ENCODE results near the gene JAKMIP3. TPM values are rescaled to one million over a fixed set of nuclear protein-coding genes. Genes with fewer than 3 reads are reported as not detected.
A peak's percentile ranks its signal among the peaks of the same experiment; 100 is the strongest.

Gene JAKMIP3
- total RNA-seq, 2 experiments from 2014 or later, result 0.40 to 0.52 TPM

- Mint-ChIP-seq H3K9me3 (no peaks in the 10 kb centered on the region), H3K27me3 (ENCODE audit: low read depth) (peaks cover 4% of the 10 kb centered on the region), H3K4me3 (no peak overlapping the region), H3K27ac (no peak overlapping the region), H3K4me1 (ENCODE audit: low read depth) (peaks cover 6% of the 10 kb centered on the region), H3K36me3 (ENCODE audit: low read depth) (no peaks in the 10 kb centered on the region)
- CTCF ChIA-PET, result no interaction called here
- intact Hi-C loops (cut with micrococcal nuclease), result no loop called here
- DNase-seq, result no peak
Measured at GRCh38 chr10:132061465-132061864, 4.3 kb upstream of the JAKMIP3 start.

- H3K36me3 Mint-ChIP-seq (ENCODE audit: low read depth), result no peaks in the 10 kb centered on the region
- peaks cover 6% of the 10 kb centered on the region for H3K27me3 Mint-ChIP-seq (ENCODE audit: low read depth)
- peaks cover 6% of the 10 kb centered on the region for H3K4me1 Mint-ChIP-seq (ENCODE audit: low read depth)
- no peak overlapping the region for H3K4me3 Mint-ChIP-seq
- DNase-seq, result no peak
- CTCF ChIA-PET, result no interaction called here
- no peaks in the 10 kb centered on the region for H3K9me3 Mint-ChIP-seq
- no peak overlapping the region for H3K27ac Mint-ChIP-seq
- intact Hi-C loops (cut with micrococcal nuclease), result no loop called here
Measured at GRCh38 chr10:132062116-132062515, 3.6 kb upstream of the JAKMIP3 start.

GRCh38 chr10:132062641-132063390, 2.9 kb upstream of the JAKMIP3 start:
- H3K27ac Mint-ChIP-seq, result no peak overlapping the region
- H3K27me3 Mint-ChIP-seq (ENCODE audit: low read depth), result peaks cover 6% of the 10 kb centered on the region
- H3K36me3 Mint-ChIP-seq (ENCODE audit: low read depth), result no peaks in the 10 kb centered on the region

GRCh38 chr10:132063432-132063831, 2.3 kb upstream of the JAKMIP3 start:
- no peaks in the 10 kb centered on the region for H3K9me3 Mint-ChIP-seq
- H3K27ac Mint-ChIP-seq, result no peak overlapping the region
- CTCF ChIA-PET, result no interaction called here
- H3K4me3 Mint-ChIP-seq, result no peak overlapping the region
- DNase-seq, result no peak
- intact Hi-C loops (cut with micrococcal nuclease), result no loop called here
- peaks cover 6% of the 10 kb centered on the region for H3K27me3 Mint-ChIP-seq (ENCODE audit: low read depth)
- peaks cover 6% of the 10 kb centered on the region for H3K4me1 Mint-ChIP-seq (ENCODE audit: low read depth)
- no peaks in the 10 kb centered on the region for H3K36me3 Mint-ChIP-seq (ENCODE audit: low read depth)

More at GRCh38 chr10:132062641-132063390, 2.9 kb upstream of the JAKMIP3 start:
- intact Hi-C loops (cut with micrococcal nuclease), result no loop called here
- H3K9me3 Mint-ChIP-seq, result no peaks in the 10 kb centered on the region
- CTCF ChIA-PET, result no interaction called here
- H3K4me1 Mint-ChIP-seq (ENCODE audit: low read depth), result peaks cover 6% of the 10 kb centered on the region
- H3K4me3 Mint-ChIP-seq, result no peak overlapping the region
- no peak for DNase-seq

- H3K27ac Mint-ChIP-seq, result no peak overlapping the region
- H3K9me3 Mint-ChIP-seq, result no peaks in the 10 kb centered on the region
- H3K4me3 Mint-ChIP-seq, result no peak overlapping the region
- CTCF ChIA-PET, result no interaction called here
- peaks cover 6% of the 10 kb centered on the region for H3K4me1 Mint-ChIP-seq (ENCODE audit: low read depth)
- no peaks in the 10 kb centered on the region for H3K36me3 Mint-ChIP-seq (ENCODE audit: low read depth)
- intact Hi-C loops (cut with micrococcal nuclease), result no loop called here
- DNase-seq, result no peak
- peaks cover 6% of the 10 kb centered on the region for H3K27me3 Mint-ChIP-seq (ENCODE audit: low read depth)
Measured at GRCh38 chr10:132064082-132064755, 1.5 kb upstream of the JAKMIP3 start.

- Mint-ChIP-seq H3K27ac (no peak overlapping the region), H3K27me3 (ENCODE audit: low read depth) (peaks cover 6% of the 10 kb centered on the region), H3K9me3 (no peaks in the 10 kb centered on the region), H3K4me1 (ENCODE audit: low read depth) (peaks cover 6% of the 10 kb centered on the region), H3K36me3 (ENCODE audit: low read depth) (no peaks in the 10 kb centered on the region), H3K4me3 (no peak overlapping the region)
- no peak for DNase-seq
- CTCF ChIA-PET, result no interaction called here
- intact Hi-C loops (cut with micrococcal nuclease), result no loop called here
Measured at GRCh38 chr10:132064771-132065437, 842 bp upstream of the JAKMIP3 start.

GRCh38 chr10:132066186-132066585, 440 bp downstream of the JAKMIP3 start:
- no peaks in the 10 kb centered on the region for H3K36me3 Mint-ChIP-seq (ENCODE audit: low read depth)

GRCh38 chr10:132066812-132067211, 1.1 kb downstream of the JAKMIP3 start:
- intact Hi-C loops (cut with micrococcal nuclease), result no loop called here
- H3K9me3 Mint-ChIP-seq, result no peaks in the 10 kb centered on the region
- CTCF ChIA-PET, result no interaction called here

More at GRCh38 chr10:132066186-132066585, 440 bp downstream of the JAKMIP3 start:
- Mint-ChIP-seq H3K27ac (no peak overlapping the region), H3K9me3 (no peaks in the 10 kb centered on the region), H3K27me3 (ENCODE audit: low read depth) (peaks cover 6% of the 10 kb centered on the region), H3K4me3 (peak overlapping the region; percentile 21), H3K4me1 (ENCODE audit: low read depth) (peaks cover 6% of the 10 kb centered on the region)
- no peak for DNase-seq
- CTCF ChIA-PET, result no interaction called here
- intact Hi-C loops (cut with micrococcal nuclease), result no loop called here

GRCh38 chr10:132068431-132069121, 2.8 kb downstream of the JAKMIP3 start:
- intact Hi-C loops (cut with micrococcal nuclease), result no loop called here
- peaks cover 10% of the 10 kb centered on the region for H3K27me3 Mint-ChIP-seq (ENCODE audit: low read depth)
- H3K4me1 Mint-ChIP-seq (ENCODE audit: low read depth), result peaks cover 6% of the 10 kb centered on the region
- CTCF ChIA-PET, result no interaction called here
- DNase-seq, result no peak
- no peak overlapping the region for H3K27ac Mint-ChIP-seq
- H3K4me3 Mint-ChIP-seq, result no peak overlapping the region
- H3K9me3 Mint-ChIP-seq, result peaks cover 3% of the 10 kb centered on the region
- no peaks in the 10 kb centered on the region for H3K36me3 Mint-ChIP-seq (ENCODE audit: low read depth)

More at GRCh38 chr10:132066812-132067211, 1.1 kb downstream of the JAKMIP3 start:
- H3K4me3 Mint-ChIP-seq, result no peak overlapping the region
- H3K36me3 Mint-ChIP-seq (ENCODE audit: low read depth), result no peaks in the 10 kb centered on the region
- no peak overlapping the region for H3K27ac Mint-ChIP-seq
- no peak for DNase-seq
- peaks cover 6% of the 10 kb centered on the region for H3K4me1 Mint-ChIP-seq (ENCODE audit: low read depth)
- peaks cover 6% of the 10 kb centered on the region for H3K27me3 Mint-ChIP-seq (ENCODE audit: low read depth)

- intact Hi-C loops (cut with micrococcal nuclease), result no loop called here
- no peak for DNase-seq
- CTCF ChIA-PET, result no interaction called here
- Mint-ChIP-seq H3K4me1 (ENCODE audit: low read depth) (peaks cover 6% of the 10 kb centered on the region), H3K36me3 (ENCODE audit: low read depth) (no peaks in the 10 kb centered on the region), H3K27ac (no peak overlapping the region), H3K4me3 (no peak overlapping the region), H3K9me3 (peaks cover 3% of the 10 kb centered on the region), H3K27me3 (ENCODE audit: low read depth) (peaks cover 10% of the 10 kb centered on the region)
Measured at GRCh38 chr10:132069122-132069848, 3.5 kb downstream of the JAKMIP3 start.

- Mint-ChIP-seq H3K4me1 (ENCODE audit: low read depth) (peaks cover 6% of the 10 kb centered on the region), H3K36me3 (ENCODE audit: low read depth) (no peaks in the 10 kb centered on the region), H3K27me3 (ENCODE audit: low read depth) (peaks cover 10% of the 10 kb centered on the region), H3K27ac (no peak overlapping the region), H3K9me3 (peaks cover 3% of the 10 kb centered on the region), H3K4me3 (no peak overlapping the region)
- no peak for DNase-seq
- intact Hi-C loops (cut with micrococcal nuclease), result no loop called here
- CTCF ChIA-PET, result no interaction called here
Measured at GRCh38 chr10:132069849-132070182, 4.1 kb downstream of the JAKMIP3 start.

GRCh38 chr10:132070724-132071123, 5.0 kb downstream of the JAKMIP3 start:
- Mint-ChIP-seq H3K27me3 (ENCODE audit: low read depth) (peaks cover 10% of the 10 kb centered on the region), H3K36me3 (ENCODE audit: low read depth) (no peaks in the 10 kb centered on the region), H3K4me3 (no peak overlapping the region), H3K27ac (no peak overlapping the region), H3K4me1 (ENCODE audit: low read depth) (peaks cover 5% of the 10 kb centered on the region), H3K9me3 (peaks cover 3% of the 10 kb centered on the region)
- DNase-seq, result no peak
- intact Hi-C loops (cut with micrococcal nuclease), result no loop called here
- CTCF ChIA-PET, result no interaction called here
